ENCODE results near the gene ARL16.

Gene ARL16

DNA sequence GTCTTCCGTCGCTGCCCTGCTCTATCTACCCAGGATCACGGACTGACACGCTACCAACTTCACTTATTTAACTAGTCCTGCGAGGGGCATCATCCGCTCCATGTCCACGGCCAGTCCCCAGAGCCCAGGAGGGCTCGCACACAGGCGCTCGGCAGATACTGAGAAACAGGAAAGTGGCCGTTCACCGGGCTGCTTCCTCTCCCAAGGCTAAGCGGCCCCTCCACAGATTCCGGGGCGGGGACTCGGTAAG is 17.6 kb downstream of the ARL16 start:
- DNase-seq: peak; percentile 24

DNA sequence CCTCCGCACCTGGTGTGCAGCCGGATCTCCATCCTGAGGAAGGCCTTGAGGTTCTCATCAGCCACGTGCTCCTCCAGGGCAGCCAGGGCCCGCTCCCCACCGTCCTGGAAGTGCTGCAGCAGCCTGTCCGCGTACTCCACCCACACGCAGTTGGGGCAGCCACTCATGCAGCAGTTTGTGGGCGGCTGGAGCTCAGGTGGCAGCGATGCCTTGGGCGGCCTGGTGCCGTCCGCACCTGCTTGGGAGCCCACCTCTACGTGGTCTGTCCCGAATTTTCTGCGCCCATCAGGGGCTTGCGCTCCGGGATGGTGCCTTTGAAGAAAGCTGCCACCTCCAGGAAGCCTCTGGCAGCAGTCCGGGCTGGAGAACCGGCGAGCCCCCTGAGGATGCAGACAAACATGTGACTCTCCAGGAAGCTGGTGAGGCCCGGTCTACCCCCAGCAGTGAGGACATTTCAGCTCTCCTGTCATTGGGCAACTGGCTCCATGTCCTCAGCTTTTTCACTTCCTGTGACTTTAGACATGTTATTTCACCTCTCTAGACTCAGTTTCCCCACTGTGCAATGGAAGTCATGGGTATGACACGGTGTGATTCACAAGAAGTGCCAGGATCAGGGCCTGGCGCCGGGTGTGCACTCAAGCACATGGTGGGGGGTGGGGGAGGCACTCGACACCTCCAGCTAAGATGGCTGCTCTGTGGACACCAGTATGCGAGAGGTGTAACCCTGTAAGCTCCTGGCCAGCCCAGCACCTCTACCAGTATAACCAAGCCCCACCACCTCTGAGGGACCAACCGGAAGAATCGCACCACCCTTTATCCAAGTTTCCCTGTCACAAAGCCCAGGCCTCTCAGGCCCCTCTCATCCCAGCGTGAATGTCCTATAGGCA is 18.1 kb downstream of the ARL16 start:
- peak; percentile 7 for DNase-seq

DNA sequence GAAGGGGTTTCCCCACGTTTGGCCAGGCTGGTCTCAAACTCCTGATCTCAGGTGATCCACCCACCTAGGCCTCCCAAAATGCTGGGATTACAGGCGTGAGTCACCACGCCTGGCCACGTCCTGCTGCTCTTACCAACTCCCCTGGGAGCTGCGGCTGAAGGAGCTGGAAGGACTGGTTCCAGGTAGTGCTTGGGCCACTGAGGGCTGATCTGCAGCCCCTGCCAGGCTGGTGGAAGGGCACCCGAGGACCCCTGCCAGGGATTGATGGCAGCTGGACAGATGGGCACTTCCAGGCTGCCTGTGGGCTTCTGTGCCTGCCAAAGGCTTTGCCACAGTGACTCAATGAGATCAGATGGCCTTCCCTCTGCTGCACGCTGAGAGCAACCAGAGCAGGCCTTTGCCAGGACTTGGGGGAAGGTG is 19.5 kb downstream of the ARL16 start:
- DNase-seq: no peak

DNA sequence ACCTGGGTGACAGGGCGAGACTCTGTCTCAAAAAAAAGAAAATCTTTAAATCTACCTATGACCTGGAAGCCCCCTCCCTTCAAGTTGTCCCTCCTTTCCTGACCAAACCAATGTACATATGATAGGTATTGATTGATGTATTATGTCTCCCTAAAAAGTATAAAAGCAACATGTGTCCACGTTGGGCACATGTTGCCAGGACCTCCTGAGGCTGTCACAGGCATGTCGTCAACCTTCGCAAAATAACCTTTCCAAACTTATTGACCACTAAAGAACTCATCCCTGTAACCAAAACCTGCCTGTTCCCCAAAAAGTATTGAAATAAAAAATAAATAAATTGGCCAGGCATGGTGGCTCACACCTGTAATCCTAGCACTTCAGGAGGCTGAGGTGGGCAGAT is 21.6 kb downstream of the ARL16 start:
- DNase-seq: no peak

DNA sequence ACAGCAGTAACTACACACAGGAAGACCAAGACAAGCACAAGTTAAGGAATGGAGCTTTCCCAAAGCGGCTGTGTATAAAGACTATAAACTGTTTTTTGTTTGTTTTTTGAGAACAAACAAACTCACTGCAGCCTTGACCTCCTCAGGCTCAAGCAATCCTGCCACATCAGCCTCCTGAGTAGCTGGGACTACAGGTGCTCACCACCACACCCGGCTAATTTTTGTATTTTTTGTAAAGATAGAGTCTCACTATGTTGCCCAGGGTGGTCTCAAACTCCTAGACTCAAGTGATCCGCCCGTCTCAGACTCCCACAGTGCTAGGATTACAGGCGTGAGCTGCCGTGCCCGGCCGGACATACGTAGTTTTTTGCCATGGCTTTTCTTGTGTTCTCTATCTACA is 23.2 kb downstream of the ARL16 start:
- no peak for DNase-seq

DNA sequence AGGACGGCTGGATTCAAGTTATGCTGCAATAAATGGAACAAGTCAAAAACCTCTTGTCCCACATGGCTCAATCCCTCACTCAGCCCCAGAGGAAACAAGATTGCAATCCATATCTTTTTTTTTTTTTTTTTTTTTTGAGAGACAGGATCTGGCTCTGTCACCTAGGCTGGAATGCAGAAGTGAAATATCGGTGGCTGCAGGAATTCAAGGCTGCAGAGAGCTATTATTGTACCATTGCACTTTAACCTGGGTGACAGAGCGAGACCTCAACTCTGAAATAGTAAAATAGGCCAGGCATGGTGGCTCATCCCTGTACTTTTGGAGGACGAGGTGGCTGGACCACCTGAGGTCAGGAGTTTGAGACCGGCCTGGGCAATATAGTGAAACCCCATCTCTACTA is 24.6 kb downstream of the ARL16 start:
- DNase-seq: no peak

DNA sequence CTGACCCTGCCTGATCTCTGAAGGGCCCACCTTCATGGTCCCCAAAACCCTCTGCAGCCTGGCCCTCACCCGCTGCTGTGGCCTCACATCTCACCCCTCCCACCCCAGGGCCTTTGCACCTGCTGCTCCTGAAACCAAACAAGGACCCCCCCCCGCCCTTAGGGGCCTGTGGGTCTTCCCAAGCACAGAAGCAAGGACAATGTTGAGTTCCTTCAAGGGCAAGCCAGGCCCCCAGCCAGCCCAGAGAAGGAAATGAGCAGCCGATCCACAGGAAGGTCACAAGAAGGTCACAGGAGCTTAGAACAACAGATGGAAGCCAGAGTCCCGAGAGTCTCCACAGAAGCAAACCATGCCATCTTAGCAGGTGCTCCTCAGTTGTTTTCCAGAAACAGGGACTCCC is 26.8 kb downstream of the ARL16 start:
- DNase-seq: no peak

DNA sequence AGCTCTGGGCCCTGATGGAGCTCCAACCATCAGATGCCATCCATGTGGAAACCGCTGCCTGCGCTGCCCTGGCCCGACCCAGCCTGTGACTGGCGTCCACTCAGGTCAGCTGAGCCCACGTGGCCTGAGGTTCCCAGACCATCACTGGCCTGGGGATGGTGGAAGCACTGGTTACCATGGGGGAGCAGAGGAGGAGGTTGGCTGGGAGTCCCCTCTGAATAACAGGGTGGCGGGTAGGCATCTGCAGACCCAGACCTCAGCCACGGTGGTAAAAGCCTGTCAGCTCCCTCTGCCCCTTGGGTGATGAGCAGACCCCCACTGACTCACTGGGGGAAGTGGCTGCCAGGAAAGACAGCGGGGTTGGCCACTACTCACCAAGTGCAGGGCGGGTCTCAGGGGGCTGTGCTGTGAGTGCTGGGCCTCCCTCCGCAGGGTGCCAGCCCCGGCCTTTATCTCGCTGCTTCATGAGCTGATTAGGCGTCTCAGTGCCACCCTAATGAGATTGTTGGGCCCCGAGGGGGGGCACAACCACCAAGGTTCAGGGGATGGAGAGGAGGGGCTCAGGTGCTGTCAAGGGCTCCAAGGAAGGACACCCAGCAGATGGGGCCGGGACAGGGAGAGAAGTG is 27.4 kb downstream of the ARL16 start, which contains the start of gene PDE6G:
Gene PDE6G, minus strand, starts transcription at position 425 of the 626 bp plus-strand sequence. CDS start 3,237 bp downstream, outside the sequence.
- no peak for DNase-seq

DNA sequence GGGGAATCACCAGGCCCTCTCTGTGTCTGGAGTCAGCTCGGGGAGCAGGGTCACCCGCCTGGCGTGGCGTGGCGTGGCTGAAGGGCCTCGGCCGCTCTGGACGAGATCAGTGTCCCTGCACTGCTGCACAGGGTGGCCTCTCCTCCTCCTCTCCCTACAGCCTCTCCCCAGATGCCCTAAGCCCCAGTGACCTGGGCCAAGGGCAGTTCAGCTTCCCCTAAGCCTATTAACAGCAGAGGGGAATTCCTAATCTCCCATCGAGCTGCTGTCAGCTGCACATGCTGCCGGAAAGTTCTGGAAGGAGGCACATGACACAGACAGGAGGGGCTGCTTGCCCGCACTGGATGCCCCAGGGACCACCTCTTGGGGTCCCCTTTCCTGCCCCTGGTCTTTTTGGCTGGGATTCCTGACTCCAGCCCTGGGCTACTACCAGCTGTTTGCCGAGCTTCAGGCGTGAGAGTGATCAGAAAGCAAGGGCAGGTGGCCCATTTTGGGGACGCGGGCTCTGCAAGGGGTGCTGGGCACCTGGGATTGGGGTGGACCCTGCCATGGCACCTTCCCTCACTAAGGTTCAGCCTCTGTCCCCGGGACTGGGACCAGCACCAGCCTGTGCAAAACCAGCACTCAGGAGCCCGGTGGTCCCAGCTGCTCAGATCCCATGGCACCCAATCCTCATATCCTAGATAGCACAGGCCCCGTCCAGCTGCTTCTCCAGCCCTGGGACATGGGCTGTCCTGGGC is 28.0 kb downstream of the ARL16 start:
- no peak for DNase-seq

DNA sequence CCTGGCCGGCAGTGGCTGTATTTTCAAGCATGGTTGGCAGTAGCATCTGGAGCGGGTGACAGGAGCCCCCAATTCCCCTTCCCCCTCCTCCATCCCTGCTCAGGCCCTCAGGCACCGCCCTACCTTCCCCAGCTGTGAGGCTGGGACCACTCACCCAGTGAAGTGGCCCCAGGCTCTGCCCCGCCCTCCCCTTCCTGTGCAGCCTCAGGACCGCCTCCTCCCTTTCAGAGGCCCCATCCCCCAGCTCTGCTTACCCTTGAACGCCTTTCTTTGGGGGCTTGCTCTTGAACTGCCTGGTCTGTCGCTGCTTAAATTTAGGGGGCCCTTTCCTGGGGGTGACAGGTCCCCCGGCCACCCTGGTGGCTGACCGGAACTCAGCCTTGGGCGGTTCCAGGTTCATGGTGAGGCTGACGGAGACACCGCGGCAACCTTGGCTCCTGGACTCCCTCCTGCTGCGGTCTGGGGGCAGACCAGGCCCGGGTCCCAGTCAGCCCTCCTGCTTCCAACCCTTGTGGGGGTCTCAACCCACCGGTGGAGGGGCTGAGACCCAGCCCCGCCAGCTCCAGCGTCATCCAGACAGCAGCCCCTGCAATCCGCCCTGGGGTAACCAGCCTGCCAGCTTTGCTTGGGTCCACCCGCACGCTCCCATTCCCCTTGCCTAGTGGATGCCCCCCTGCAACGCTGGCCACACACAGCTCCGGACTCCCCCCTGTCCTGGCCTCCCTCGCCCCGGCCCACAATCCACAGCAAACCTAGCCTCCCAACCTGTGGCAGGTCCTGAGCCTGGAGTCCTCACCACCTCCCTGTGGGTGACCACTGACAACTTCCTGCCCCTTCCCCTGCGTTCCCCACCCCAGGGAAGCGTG is 30.5 kb downstream of the ARL16 start:
- no peak for DNase-seq

DNA sequence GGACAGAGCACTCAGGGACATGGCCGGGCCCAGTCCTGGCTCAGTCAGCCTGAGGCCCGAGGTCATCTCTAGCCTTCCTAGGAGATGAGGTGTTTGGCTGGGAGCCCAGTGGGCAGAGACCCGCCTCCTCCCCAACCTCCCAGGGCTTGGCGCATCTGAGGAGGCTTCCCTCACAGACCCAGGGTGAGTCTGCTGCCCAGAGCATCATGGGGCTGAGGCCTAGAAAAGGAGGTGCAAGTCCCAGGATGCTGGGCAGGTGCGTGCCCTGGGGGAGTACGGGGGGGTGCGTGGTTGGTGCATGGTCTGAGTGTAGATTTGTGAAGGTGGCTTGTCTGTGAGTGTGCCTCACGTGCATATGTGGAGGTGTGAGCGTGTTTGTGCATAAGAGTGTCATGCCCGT is 31.9 kb downstream of the ARL16 start:
- DNase-seq: no peak

DNA sequence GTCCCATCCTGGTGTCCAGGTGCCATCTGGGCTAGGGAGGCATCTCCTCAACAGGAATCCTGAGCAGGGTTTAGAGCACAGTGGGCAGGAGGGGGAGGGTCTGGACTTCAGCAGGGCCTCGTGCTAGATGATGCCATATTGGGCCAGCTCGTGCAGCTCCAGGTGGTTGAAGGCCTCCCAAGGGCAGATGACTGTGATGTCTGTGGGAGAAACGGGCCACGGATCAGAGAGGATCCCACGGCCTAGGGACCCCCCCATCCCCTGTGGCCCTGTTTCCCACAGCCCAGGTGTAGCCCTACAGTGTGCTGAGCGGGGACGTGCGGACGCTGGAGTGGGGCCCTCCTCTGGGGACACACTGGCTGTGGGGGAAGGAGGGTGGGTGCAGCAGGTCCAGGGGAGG is 32.6 kb downstream of the ARL16 start:
- DNase-seq: no peak

DNA sequence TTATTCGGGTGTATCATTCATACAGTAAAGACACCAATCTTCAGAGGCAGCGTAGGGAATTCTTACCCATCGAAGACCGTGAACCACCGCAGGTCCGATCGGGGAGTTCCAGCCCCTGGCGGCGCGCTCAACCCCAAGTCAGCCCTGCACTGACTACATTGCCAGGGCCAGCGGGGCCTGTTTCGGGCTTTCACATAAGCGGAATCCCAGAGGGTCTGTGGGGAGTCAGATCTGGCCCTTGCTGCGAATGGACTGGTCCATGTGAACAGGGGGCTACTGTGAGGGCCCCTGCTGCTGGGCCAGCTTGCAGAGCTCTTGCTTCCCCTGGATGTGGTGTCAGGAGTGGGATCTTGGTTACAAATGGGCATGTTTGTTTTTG is 34.9 kb downstream of the ARL16 start:
- no peak for DNase-seq

DNA sequence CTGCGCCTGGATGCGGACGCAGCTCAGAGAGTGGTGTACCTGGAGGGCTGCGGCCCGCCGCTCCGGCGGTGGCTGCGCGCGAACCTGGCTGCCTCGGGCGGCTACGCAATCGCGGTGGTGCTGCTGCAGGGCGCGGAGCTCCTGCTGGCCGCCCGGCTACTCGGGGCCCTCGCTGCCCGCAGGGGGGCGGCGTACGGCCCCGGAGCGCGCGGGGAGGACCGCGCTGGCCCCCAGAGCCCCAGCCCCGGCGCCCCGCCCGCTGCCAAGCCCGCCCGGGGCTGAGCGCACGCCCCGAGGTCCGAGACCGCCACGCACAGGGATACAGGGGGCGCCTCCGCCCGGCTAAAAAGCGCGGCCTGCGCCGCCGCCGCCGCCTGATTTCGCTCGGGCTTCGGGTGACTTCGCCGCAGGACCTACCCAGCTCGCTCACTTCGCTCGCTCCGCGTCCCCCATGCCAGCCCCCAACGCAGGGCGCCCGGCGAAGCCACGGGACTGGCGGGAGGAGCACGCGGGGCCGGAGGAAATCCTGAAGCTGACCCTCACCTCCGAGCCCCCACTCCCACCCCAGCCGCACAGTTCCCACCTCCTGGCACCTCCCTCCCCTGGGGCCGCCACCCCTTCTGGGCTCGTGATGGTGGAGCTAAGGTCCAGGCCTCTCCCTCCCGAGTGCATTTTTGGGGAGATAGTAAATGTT is 35.4 kb downstream of the ARL16 start:
- DNase-seq: no peak

DNA sequence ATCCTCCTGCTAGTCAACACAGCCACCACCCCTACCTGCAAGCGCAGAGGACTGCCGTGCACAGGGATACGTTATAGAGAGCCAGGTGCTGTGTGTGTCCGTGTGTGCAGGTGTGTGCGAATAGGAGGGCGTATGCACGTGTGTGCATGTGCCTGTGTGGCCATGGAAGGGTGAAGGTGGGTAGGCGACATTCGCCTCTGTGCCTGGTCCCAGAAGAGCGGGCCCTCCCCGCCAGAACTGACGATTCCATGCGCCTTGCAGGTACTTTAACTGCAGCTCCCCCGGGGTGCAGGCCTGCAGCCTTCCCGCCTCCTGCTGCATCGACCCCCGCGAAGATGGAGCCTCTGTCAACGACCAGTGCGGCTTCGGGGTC is 36.0 kb downstream of the ARL16 start:
- no peak for DNase-seq

DNA sequence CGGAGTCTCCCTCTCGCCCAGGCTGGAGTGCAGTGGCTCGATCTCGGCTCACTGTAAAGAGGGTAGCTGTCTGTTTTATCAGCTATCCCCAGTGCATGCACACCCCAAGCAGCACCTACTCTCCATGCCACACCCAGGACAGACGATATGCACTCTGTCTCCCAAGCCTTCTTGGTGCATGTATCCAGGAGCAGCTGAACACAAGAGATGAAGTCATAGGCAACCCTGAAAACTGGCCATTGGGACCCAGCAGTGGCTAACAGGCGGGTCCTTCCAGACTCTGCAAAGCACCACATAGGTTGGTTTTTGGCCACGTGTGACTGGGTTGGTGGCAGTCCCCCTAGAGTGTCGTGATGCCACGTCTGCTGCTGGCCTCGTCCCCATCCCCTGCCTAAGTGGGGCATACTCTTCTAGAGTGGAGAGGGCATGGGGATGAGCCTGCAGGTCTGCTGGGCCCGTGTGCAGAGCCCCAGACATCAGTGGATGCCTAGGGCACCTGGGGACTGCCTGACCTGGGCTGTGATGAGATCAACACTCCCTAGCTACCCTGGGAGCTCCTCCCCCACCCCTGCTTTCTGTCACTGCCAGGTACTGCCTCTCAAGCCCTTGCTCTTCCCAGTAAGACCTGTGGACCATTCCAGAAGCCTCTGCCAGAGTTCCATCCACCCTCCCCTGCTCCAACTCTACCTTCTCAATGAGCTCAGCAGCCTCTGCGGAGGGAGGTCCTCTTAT is 36.6 kb downstream of the ARL16 start:
- DNase-seq: no peak

DNA sequence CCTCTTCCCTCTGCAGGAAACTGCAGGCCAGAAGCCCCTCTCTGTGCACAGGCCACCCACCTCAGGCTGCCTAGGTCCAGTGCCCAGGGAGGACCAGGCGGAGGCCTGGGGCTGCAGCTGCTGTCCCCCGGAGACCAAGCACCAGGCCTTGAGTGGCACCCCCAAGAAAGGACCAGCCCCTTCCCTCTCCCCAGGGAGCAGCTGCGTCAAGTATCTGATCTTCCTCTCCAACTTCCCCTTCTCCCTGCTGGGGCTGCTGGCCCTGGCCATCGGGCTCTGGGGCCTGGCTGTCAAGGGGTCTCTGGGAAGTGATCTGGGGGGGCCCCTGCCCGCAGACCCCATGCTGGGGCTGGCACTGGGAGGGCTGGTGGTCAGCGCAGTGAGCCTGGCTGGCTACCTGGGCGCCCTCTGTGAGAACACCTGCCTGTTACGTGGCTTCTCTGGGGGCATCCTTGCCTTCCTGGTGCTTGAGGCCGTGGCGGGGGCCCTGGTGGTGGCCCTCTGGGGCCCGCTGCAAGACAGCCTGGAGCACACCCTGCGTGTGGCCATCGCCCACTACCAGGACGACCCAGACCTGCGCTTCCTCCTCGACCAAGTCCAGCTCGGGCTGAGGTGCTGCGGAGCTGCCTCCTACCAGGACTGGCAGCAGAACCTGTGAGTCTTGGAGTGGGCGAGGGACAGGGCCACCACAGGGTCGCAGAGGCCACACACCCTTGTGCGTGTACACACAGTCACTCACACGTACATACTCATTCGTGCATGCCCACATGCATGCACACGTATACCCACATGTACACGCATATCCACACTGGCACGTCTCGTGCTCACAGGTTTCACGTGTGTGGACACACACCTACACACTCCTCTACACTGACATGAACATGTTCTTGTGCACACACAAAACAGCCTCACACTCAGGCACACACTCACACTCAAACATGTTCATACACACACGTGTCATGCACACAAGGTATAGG is 38.3 kb downstream of the ARL16 start:
- DNase-seq: no peak

DNA sequence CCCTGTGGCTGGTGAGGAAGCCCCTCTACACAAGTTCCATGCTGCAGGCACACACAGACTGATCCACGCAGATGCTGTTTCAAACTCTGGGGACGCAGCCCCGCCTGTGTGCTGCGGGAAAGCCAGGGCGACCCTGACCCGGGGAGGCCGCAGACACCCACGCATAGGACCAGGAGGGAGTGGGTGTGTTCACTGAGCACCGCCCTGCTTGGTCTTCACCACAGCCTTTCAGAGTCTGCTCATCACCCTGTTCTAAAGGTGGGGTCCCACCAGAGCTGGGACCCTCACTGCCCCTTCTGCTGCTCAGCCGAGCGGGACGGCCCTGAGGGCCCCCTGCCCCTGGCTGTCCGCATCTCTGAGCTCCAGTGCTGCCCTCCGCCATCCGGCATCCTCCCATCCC is 39.1 kb downstream of the ARL16 start:
- no peak for DNase-seq

DNA sequence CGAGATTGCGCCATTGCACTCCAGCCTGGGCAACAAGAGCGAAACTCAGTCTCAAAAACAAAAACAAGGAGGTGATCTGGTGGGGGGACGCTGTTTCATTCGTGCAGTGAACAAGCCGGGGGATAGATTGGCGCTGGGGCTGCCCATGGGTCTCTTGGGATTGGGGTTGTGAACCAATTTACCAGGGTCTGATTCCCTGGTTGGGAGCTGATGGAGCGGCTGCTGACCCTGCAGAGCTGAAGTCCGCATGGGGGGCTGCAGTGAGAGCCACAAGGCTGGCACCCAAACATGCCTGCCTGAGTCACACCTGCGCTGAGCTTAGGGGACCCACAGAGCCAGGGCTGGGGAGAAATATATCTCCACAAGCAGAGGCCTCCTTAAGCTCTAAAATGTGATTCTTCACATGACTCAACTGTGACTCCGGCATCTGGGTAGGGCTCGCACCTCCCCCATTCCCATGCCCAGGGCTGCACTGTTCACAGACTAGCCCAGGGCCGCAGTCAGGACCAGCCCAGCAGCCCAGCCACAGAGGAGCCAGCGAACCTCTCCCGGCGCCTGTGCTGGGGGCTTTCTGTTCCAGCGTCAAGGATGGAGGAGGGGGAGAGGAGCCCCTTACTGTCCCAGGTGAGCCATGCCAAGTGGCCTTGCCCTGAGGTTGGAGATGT is 41.6 kb downstream of the ARL16 start:
- no peak for DNase-seq

DNA sequence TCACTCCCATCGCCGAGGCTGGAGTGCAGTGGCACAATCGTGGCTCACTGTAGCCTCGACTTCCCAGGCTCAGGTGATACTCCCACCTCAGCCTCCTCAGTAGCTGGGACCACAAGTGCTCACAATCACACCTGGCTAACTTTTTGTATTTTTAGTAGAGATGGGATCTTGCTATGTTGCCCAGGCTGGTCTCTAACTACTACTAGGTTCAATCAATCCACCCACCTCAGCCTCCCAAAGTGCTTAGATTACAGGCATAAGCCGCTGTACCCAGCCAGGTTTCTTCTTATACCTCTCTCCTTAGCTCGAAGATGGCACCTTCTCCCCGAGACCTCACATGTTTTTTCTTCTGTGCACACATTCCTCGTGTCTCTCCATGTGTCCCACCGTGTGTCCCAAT is 43.6 kb downstream of the ARL16 start:
- no peak for DNase-seq
